MM.1S (cell line): Measurements from ENCODE around the gene ABHD12.
A peak's percentile ranks its signal among the peaks of the same experiment; 100 is the strongest.

ENCODE experiments used
- DNase-seq: peaks from one replicate; pipeline ENCODE4 v3.0.0-alpha.2; 2015
- H2AFZ ChIP-seq: fragments of 300-600 bp; sonication (generic); 2 replicates; pipeline ENCODE4 v1.6.0; 2016; ENCODE audit warnings: antibody characterized with exemption, low read length
- H3F3A ChIP-seq: fragments of 300-600 bp; sonication (generic); 2 replicates; pipeline ENCODE4 v1.6.1; 2016; ENCODE audit warnings: mild to moderate bottlenecking, antibody characterized with exemption, low read length, moderate library complexity, mixed read lengths; ENCODE audit not compliant: insufficient read depth
- H3K27ac ChIP-seq: fragments of 300-600 bp; sonication (generic); 2 replicates; pipeline ENCODE4 v1.5.1; 2016; ENCODE audit warnings: mild to moderate bottlenecking, low read length
- H3K27me3 ChIP-seq: fragments of 300-600 bp; sonication (generic); replicated peaks from 2 replicates; pipeline ENCODE4 v1.6.0; 2016; ENCODE audit warnings: low read length; ENCODE audit not compliant: insufficient read depth
- H3K36me3 ChIP-seq: fragments of 300-600 bp; sonication (generic); replicated peaks from 2 replicates; pipeline ENCODE4 v1.6.1; 2016; ENCODE audit warnings: mild to moderate bottlenecking, low read length, mixed read lengths; ENCODE audit not compliant: insufficient read depth
- H3K4me1 ChIP-seq: fragments of 300-600 bp; sonication (generic); 2 replicates; pipeline ENCODE4 v1.6.1; 2016; ENCODE audit warnings: low read length, mixed read lengths
- H3K4me2 ChIP-seq: fragments of 300-600 bp; sonication (generic); 2 replicates; pipeline ENCODE4 v1.6.0; 2016; ENCODE audit warnings: low read depth, low read length
- H3K4me3 ChIP-seq: fragments of 300-600 bp; sonication (generic); 2 replicates; pipeline ENCODE4 v1.5.1; 2016; ENCODE audit warnings: low read length, mixed read lengths
- H3K79me2 ChIP-seq: fragments of 300-600 bp; sonication (generic); 2 replicates; pipeline ENCODE4 v1.6.1; 2016; ENCODE audit warnings: mixed run types, low read length, mixed read lengths
- H3K9ac ChIP-seq: fragments of 300-600 bp; sonication (generic); 2 replicates; pipeline ENCODE4 v1.6.1; 2016; ENCODE audit warnings: low read length, mixed read lengths
- H3K9me2 ChIP-seq: fragments of 300-600 bp; sonication (generic); replicated peaks from 2 replicates; pipeline ENCODE4 v1.6.1; 2016; ENCODE audit warnings: mild to moderate bottlenecking, low read length, mixed read lengths; ENCODE audit not compliant: insufficient read depth
- H3K9me3 ChIP-seq: fragments of 300-600 bp; sonication (generic); replicated peaks from 2 replicates; pipeline ENCODE4 v1.6.1; 2016; ENCODE audit warnings: mild to moderate bottlenecking, low read length, mixed read lengths; ENCODE audit not compliant: insufficient read depth
- H4K20me1 ChIP-seq: fragments of 300-600 bp; sonication (generic); 2 replicates; pipeline ENCODE4 v1.6.1; 2016; ENCODE audit warnings: mild to moderate bottlenecking, low read length, moderate library complexity, mixed read lengths; ENCODE audit not compliant: insufficient read depth
- CTCF ChIP-seq: fragments of 300-600 bp; sonication (generic); IDR thresholded peaks from 2 replicates; pipeline ENCODE4 v1.5.1; 2016; ENCODE audit warnings: antibody characterized with exemption, low read length, mixed read lengths
- EZH2 ChIP-seq: fragments of 300-600 bp; sonication (generic); optimal IDR thresholded peaks from 2 replicates; pipeline ENCODE3; 2017; ENCODE audit warnings: low read depth, mild to moderate bottlenecking, antibody characterized with exemption, low read length, mixed read lengths
- EZH2phosphoT487 ChIP-seq: fragments of 300-600 bp; sonication (generic); IDR thresholded peaks from 2 replicates; pipeline ENCODE4 v1.6.1; 2018; ENCODE audit warnings: antibody characterized with exemption, low read length

The ABHD12 gene

GRCh38 chr20:25285091-25285647, 105.5 kb downstream of the ABHD12 start:
- no peak overlapping the region for H2AFZ ChIP-seq
- no peak for DNase-seq
- TF ChIP-seq CTCF (no peak), EZH2 (no peak), EZH2phosphoT487 (no peak)

DNA sequence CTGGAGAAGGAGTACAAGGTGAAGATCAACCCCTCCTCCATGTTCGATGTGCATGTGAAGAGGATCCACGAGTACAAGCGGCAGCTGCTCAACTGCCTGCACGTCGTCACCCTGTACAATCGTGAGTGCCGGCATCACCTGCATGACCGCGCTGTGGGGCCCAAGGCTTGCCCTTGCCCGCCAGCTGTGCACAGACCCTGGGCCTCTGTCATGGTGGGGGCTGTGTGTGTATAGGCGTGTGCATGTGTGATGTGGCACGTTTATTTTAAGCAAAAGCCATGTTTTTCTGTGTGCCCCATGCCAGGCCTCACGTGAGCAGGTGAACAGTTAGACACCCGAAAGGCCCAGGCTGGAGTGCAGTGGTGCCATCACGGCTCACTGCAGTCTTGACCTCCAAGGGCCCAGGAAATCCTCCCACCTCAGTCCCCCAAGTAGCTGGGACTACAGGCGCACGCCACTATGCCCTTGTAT, 106.5 kb downstream of the ABHD12 start:
- H3K4me3 ChIP-seq, result no peak overlapping the region
- H3K4me2 ChIP-seq, result no peak overlapping the region
- no peak overlapping the region for H3K9ac ChIP-seq
- H3K79me2 ChIP-seq, result peaks cover 39% of the 10 kb centered on the region
- H3F3A ChIP-seq, result peaks cover 19% of the 10 kb centered on the region
- H3K9me2 ChIP-seq, result no peaks in the 10 kb centered on the region
- peaks cover 40% of the 10 kb centered on the region for H3K4me1 ChIP-seq
- no peak for DNase-seq
- no peaks in the 10 kb centered on the region for H3K27me3 ChIP-seq
- H3K27ac ChIP-seq, result no peak overlapping the region
- no peaks in the 10 kb centered on the region for H4K20me1 ChIP-seq
- TF ChIP-seq EZH2phosphoT487 (no peak), EZH2 (no peak), CTCF (no peak)
- H3K9me3 ChIP-seq, result no peaks in the 10 kb centered on the region
- H2AFZ ChIP-seq, result no peak overlapping the region
- H3K36me3 ChIP-seq, result no peaks in the 10 kb centered on the region; the same call in 1 of the 2 replicates

More at GRCh38 chr20:25285091-25285647, 105.5 kb downstream of the ABHD12 start:
- peaks cover 47% of the 10 kb centered on the region for H3K79me2 ChIP-seq
- peaks cover 43% of the 10 kb centered on the region for H3K4me1 ChIP-seq
- H3K9ac ChIP-seq, result no peak overlapping the region
- no peak overlapping the region for H3K4me2 ChIP-seq
- no peaks in the 10 kb centered on the region for H3K27me3 ChIP-seq
- H3K9me3 ChIP-seq, result no peaks in the 10 kb centered on the region
- no peak overlapping the region for H3K27ac ChIP-seq
- H3F3A ChIP-seq, result peaks cover 19% of the 10 kb centered on the region
- no peaks in the 10 kb centered on the region for H4K20me1 ChIP-seq
- H3K36me3 ChIP-seq, result no peaks in the 10 kb centered on the region; the same call in 1 of the 2 replicates
- no peak overlapping the region for H3K4me3 ChIP-seq
- H3K9me2 ChIP-seq, result no peaks in the 10 kb centered on the region

DNA sequence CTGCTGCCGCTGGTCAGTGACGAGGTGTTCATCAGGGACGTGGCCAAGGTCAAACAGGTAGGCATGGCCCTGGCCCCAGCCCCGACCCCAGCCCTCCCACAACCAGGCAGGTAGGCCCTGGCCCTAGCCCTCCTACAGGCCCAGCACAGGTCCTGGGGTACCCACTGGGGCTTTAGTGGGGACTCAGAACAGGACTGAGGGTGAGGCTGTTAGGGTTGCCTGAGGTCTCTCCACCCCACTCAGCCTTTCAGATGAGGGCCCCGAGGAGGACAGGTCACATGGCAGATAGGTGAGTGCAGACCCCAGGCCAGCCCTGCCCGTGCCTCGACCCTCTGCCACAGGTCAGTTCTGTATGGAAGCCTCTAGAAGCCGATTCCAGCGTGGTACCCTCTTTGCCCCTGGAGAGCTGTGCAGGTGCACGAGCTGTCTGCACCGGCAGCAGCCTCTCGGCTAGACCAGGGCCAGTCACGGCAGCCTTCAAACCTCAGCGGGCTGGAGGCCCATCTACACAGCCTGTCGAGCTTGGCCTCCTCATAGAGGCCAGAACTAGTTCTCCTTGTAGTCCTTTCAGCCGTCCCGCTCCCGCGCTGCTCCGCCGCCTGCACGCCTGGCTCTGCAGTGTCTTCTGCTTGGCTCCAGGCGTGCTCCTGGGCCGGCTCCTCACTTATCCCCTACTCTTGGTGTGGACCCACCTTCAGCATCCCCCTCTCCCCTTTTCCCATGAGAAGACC, 107.2 kb downstream of the ABHD12 start:
- no peaks in the 10 kb centered on the region for H3K9me2 ChIP-seq
- peaks cover 14% of the 10 kb centered on the region for H3F3A ChIP-seq
- H3K4me3 ChIP-seq, result peak overlapping the region; percentile 26; the same call in 1 of the 2 replicates
- H3K27ac ChIP-seq, result peak overlapping the region; percentile 93; the same call in 1 of the 2 replicates
- no peak overlapping the region for H3K4me2 ChIP-seq
- TF ChIP-seq CTCF (no peak), EZH2phosphoT487 (no peak), EZH2 (no peak)
- H2AFZ ChIP-seq, result no peak overlapping the region
- no peaks in the 10 kb centered on the region for H3K9me3 ChIP-seq
- DNase-seq, result no peak
- H3K4me1 ChIP-seq, result peaks cover 32% of the 10 kb centered on the region
- peak overlapping the region; percentile 61; the same call in 1 of the 2 replicates for H3K9ac ChIP-seq
- no peaks in the 10 kb centered on the region for H4K20me1 ChIP-seq
- no peaks in the 10 kb centered on the region; the same call in 1 of the 2 replicates for H3K36me3 ChIP-seq
- peaks cover 39% of the 10 kb centered on the region for H3K79me2 ChIP-seq
- H3K27me3 ChIP-seq, result no peaks in the 10 kb centered on the region
